Testis (tissue), 2 donors: ENCODE measurements around the gene ARHGAP9.

Experiments
- CTCF ChIP-seq, 3 experiments: fragments of 450-650 bp in 2 of 3; fragments of 200-600 bp in 1 of 3; sonication (generic) in 1 of 3; IDR thresholded peaks; one replicate each; pipeline ENCODE4 v1.5.1; 2016 to 2019; ENCODE audit warnings: antibody characterized with exemption in 3 of 3, mild to moderate bottlenecking in 2 of 3, moderate library complexity in 1 of 3
- POLR2A ChIP-seq: fragments of 450-650 bp; IDR thresholded peaks from one replicate; pipeline ENCODE4 v1.6.1; 2017; ENCODE audit warnings: antibody characterized with exemption, mild to moderate bottlenecking, moderate library complexity

- TF ChIP-seq CTCF (IDR thresholded peaks at IDR 0.05) (no peak), POLR2A (no peak)
Observed at GRCh38 chr12:57518920-57519795, 39.5 kb upstream of the ARHGAP9 start.
